Sigmoid colon (tissue), 7 donors: Measurements from ENCODE around the gene KCND3. TPM values are rescaled to one million over a fixed set of nuclear protein-coding genes. Genes with fewer than 3 reads are reported as not detected.

Experiments
- DNase-seq: peaks from one replicate; pipeline ENCODE4 v3.0.0-alpha.2; 2019
- H3K27ac ChIP-seq, 4 donors: fragments of 200-600 bp; sonication (generic); one replicate each; pipeline ENCODE4 v1.5.1; 2016 to 2019; ENCODE audit warnings: mild to moderate bottlenecking in 1 of 4
- H3K27me3 ChIP-seq, 3 donors: fragments of 200-600 bp; sonication (generic); one replicate each; pipeline ENCODE4 v1.5.1; 2019; ENCODE audit warnings: mild to moderate bottlenecking in 1 of 3
- H3K36me3 ChIP-seq, 4 donors: fragments of 200-600 bp; sonication (generic); one replicate each; pipeline ENCODE4 v1.5.1; 2016 to 2019
- H3K4me1 ChIP-seq, 4 donors: fragments of 200-600 bp; sonication (generic); one replicate each; pipeline ENCODE4 v1.5.1; 2017 to 2019
- H3K4me3 ChIP-seq, 4 donors: fragments of 200-600 bp; sonication (generic); one replicate each; pipeline ENCODE4 v1.5.1; 2017 to 2019; ENCODE audit warnings: mild to moderate bottlenecking in 2 of 4, moderate library complexity in 1 of 4
- H3K9me3 ChIP-seq, 4 donors: fragments of 200-600 bp in 3 of 4; sonication (generic) in 3 of 4; one replicate each; pipeline versions ENCODE4 v1.5.1 to v1.6.1; 2013 to 2019
- CTCF ChIP-seq, 4 experiments: fragments of 450-650 bp in 3 of 4; fragments of 200-600 bp in 1 of 4; IDR thresholded peaks; one replicate each; pipeline ENCODE4 v1.5.1; 2016 to 2019; ENCODE audit warnings: antibody characterized with exemption in 4 of 4, mild to moderate bottlenecking in 3 of 4, moderate library complexity in 2 of 4
- EP300 ChIP-seq, 4 donors: sonication (generic); formaldehyde crosslinking; IDR thresholded peaks; one replicate each; pipeline ENCODE4 v1.6.1; 2017; ENCODE audit warnings: antibody characterized with exemption in 4 of 4
- POLR2A ChIP-seq, 2 donors: fragments of 450-650 bp; IDR thresholded peaks; one replicate each; pipeline ENCODE4 v1.6.1; 2016; ENCODE audit warnings: antibody characterized with exemption in 2 of 2, mild to moderate bottlenecking in 2 of 2, moderate library complexity in 2 of 2
- POLR2AphosphoS5 ChIP-seq, 4 donors: sonication (generic); formaldehyde crosslinking; IDR thresholded peaks; one replicate each; pipeline ENCODE4 v1.6.1; 2017; ENCODE audit warnings: antibody characterized with exemption in 4 of 4
- WGBS, 2 donors: extraction: QIAGEN DNeasy Blood & Tissue Kit; methylation state at CpG; one replicate each; pipeline ENCODE4 v1.1.7; 2013; 5-methylcytosine and 5-hydroxymethylcytosine counted together
- intact Hi-C: fragments of 100-400 bp; cut with DNase I; formaldehyde crosslinking; loops from one replicate; pipeline ENCODE4 v1.15.1; 2023
- polyA plus RNA-seq, 3 donors: library from polyadenylated mRNA; stranded (reverse); fragments of 200-250 nt; gene quantifications; one replicate each; pipeline ENCODE4 v1.2.3, GENCODE V29; 2013
- total RNA-seq, 4 donors: library from RNA; depleted of rRNA; stranded (reverse); fragments of >200 nt; gene quantifications; one replicate each; pipeline ENCODE4 v1.1.0, GENCODE V29; 2016
- donor health status: healthy with polysubstance abuse.
- donor health status: Bipolar disorder and iron deficiency.
- donor health status: healthy.

The KCND3 gene
- total and polyA plus RNA-seq, 7 donors, result 0.23 to 18.3 (median 5.9) TPM

DNA sequence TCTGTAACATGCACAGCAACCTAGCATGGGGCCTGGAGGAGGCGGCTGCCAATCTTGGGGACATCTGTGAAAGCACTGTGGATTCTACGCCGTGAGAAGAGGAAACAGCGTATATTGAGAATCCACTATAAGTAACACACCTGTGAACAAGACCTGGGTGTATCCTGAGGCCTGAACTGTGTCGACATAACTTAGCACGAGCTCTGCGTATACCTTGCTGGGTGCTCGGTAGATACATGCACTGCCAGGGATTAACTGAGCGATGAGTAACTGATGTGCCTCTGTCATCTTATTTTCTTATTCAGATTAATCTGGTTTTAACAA is 175.2 kb downstream of the KCND3 start:
- DNase-seq, result no peak

DNA sequence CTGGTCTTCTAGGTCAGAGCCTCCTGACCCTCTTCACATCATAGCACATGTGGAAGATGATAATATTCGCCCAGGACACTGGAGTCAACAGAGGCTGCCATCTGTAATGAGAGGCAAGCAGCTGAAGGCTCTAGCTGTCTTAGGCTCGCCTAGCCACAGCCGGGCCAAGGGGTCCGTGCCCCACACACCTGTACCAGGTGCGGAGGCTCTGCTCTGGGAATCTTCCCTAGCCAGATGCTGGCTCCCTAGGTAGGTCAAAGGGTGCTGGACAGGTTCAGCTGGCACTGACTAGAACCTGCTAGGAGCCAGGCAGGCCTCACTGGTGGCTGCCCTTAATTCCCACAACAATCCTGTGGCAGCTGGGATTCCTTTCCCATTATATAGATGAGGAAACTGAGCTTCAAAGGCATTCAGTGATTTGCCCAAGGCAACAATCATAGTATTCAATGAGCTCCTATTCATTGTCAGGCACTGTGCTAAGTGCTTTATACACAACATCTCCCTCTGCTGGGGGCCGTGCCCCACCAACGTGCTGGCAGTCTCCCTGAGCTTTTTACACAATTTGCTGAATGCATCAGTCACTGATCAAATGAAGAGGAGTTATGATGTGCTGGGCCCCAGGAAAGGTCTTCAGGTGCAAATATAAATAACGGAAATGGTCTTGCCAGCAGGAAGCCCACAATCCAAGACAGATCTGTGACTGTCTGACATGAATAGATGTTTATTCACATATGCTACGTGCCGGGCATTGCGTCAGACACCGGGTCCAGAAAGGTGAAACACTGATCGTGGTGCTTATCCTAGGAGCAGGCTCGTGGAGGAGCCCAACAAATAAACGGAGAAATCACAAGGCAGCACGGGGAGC is 175.8 kb downstream of the KCND3 start:
- H3K27ac ChIP-seq, result no peak overlapping the region
- H3K27me3 ChIP-seq, result no peaks in the 10 kb centered on the region
- H3K4me3 ChIP-seq, result no peak overlapping the region
- TF ChIP-seq EP300 (IDR thresholded peaks at IDR 0.05) (no peak), POLR2A (IDR thresholded peaks at IDR 0.05) (no peak), POLR2AphosphoS5 (IDR thresholded peaks at IDR 0.05) (no peak)
- H3K9me3 ChIP-seq, result no peaks in the 10 kb centered on the region
- 66 to 82% methylated on average over 16 of the region's 16 CpGs for WGBS, 2 donors
- intact Hi-C loops, result no loop called here
- H3K36me3 ChIP-seq, result no peaks in the 10 kb centered on the region
- DNase-seq, result no peak
- H3K4me1 ChIP-seq, result no peaks in the 10 kb centered on the region

More for the DNA sequence above, 175.2 kb downstream of the KCND3 start:
- WGBS, 2 donors, result 95 to 96% methylated on average over 9 of the region's 9 CpGs
- Histone ChIP-seq H3K27ac (no peak overlapping the region), H3K27me3 (no peaks in the 10 kb centered on the region), H3K9me3 (no peaks in the 10 kb centered on the region), H3K4me3 (no peak overlapping the region), H3K36me3 (no peaks in the 10 kb centered on the region), H3K4me1 (no peaks in the 10 kb centered on the region)
- TF ChIP-seq POLR2A (IDR thresholded peaks at IDR 0.05) (no peak), EP300 (IDR thresholded peaks at IDR 0.05) (no peak), POLR2AphosphoS5 (IDR thresholded peaks at IDR 0.05) (no peak), CTCF (IDR thresholded peaks at IDR 0.05) (no peak)
- intact Hi-C loops, result no loop called here

- Histone ChIP-seq H3K27ac (no peak overlapping the region), H3K4me1 (no peaks in the 10 kb centered on the region), H3K36me3 (no peaks in the 10 kb centered on the region), H3K4me3 (no peak overlapping the region), H3K9me3 (no peaks in the 10 kb centered on the region), H3K27me3 (no peaks in the 10 kb centered on the region)
- 93 to 95% methylated on average over 4 of the region's 4 CpGs for WGBS, 2 donors
- intact Hi-C loops, result no loop called here
- DNase-seq, result no peak
- TF ChIP-seq POLR2A (IDR thresholded peaks at IDR 0.05), result no peak
- TF ChIP-seq CTCF (IDR thresholded peaks at IDR 0.05), result no peak
- no peak for TF ChIP-seq EP300 (IDR thresholded peaks at IDR 0.05)
- no peak for TF ChIP-seq POLR2AphosphoS5 (IDR thresholded peaks at IDR 0.05)
Measured at GRCh38 chr1:111812306-111812705, 177.2 kb downstream of the KCND3 start.

DNA sequence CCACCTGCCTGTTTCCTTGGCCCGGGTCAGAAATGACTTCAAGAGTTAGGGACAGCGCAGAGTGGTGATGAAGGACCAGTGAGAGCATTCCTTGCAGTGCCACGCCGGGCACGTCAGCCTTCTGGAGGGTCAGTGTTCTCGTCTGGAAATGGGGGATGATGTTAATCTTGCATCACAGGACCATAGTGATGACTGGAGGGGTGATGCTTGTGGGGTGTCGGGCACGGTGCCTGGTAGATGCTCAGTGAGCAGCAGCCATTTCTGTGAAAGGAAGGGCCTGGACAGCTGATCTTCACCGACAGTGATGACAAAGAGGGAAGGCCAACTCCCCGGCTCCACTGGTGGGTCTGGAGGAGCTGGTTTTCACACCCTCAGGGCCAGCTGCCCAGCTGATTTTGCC is 177.6 kb downstream of the KCND3 start:
- Histone ChIP-seq H3K27ac (no peak overlapping the region), H3K27me3 (no peaks in the 10 kb centered on the region), H3K4me3 (no peak overlapping the region), H3K36me3 (no peaks in the 10 kb centered on the region), H3K4me1 (no peaks in the 10 kb centered on the region), H3K9me3 (no peaks in the 10 kb centered on the region)
- no peak for DNase-seq
- intact Hi-C loops, result no loop called here
- WGBS, 2 donors, result 82 to 83% methylated on average over 10 of the region's 10 CpGs
- TF ChIP-seq EP300 (IDR thresholded peaks at IDR 0.05), result no peak
- TF ChIP-seq POLR2AphosphoS5 (IDR thresholded peaks at IDR 0.05), result no peak
- no peak for TF ChIP-seq CTCF (IDR thresholded peaks at IDR 0.05)
- no peak for TF ChIP-seq POLR2A (IDR thresholded peaks at IDR 0.05)

GRCh38 chr1:111805251-111805650 is 184.2 kb downstream of the KCND3 start:
- no peak for TF ChIP-seq POLR2A (IDR thresholded peaks at IDR 0.05)
- Histone ChIP-seq H3K36me3 (no peaks in the 10 kb centered on the region), H3K27me3 (no peaks in the 10 kb centered on the region), H3K4me3 (no peak overlapping the region), H3K4me1 (no peaks in the 10 kb centered on the region), H3K27ac (no peak overlapping the region), H3K9me3 (no peaks in the 10 kb centered on the region)
- 59 to 76% methylated on average over 2 of the region's 2 CpGs for WGBS, 2 donors
- no peak for DNase-seq
- intact Hi-C loops, result no loop called here

GRCh38 chr1:111804776-111805175 is 184.7 kb downstream of the KCND3 start:
- Histone ChIP-seq H3K4me1 (no peaks in the 10 kb centered on the region), H3K27me3 (no peaks in the 10 kb centered on the region), H3K9me3 (no peaks in the 10 kb centered on the region), H3K27ac (no peak overlapping the region), H3K36me3 (no peaks in the 10 kb centered on the region), H3K4me3 (no peak overlapping the region)
- TF ChIP-seq CTCF (IDR thresholded peaks at IDR 0.05) (no peak), POLR2AphosphoS5 (IDR thresholded peaks at IDR 0.05) (no peak), EP300 (IDR thresholded peaks at IDR 0.05) (no peak), POLR2A (IDR thresholded peaks at IDR 0.05) (no peak)
- no peak for DNase-seq
- WGBS, 2 donors, result 78 to 83% methylated on average over 11 of the region's 11 CpGs
- intact Hi-C loops, result no loop called here
